Stromal cell of bone marrow (primary cell): ENCODE measurements around the gene MICAL3.

Experiments used
- DNase-seq: peaks from one replicate; pipeline ENCODE4 v3.0.0-alpha.2; 2012; ENCODE audit warnings: low read depth

MICAL3 gene

GRCh38 chr22:17972385-17973191, 51.8 kb downstream of the MICAL3 start:
- peak; percentile 47 for DNase-seq

DNA sequence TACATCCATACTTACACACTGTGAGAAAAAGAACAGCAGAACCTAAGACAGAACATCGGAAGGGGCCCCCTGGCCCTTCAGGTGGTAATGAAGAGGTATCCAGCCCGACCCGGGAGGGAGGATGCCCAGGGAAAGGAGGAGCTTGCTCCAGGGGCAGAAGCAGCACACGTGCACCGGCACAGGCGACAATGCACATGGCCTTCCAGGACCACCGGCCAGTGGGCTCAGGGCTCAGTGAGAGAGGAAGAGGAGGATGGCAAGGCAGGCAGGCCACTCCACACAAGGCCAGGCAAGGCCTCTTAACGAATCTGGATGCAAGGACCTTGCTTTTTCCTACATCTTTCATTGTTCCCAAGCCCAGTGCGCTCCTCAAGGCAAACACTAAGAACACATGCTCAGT, 52.6 kb downstream of the MICAL3 start:
- no peak for DNase-seq

GRCh38 chr22:17970201-17970708, 54.1 kb downstream of the MICAL3 start:
- DNase-seq = no peak

DNA sequence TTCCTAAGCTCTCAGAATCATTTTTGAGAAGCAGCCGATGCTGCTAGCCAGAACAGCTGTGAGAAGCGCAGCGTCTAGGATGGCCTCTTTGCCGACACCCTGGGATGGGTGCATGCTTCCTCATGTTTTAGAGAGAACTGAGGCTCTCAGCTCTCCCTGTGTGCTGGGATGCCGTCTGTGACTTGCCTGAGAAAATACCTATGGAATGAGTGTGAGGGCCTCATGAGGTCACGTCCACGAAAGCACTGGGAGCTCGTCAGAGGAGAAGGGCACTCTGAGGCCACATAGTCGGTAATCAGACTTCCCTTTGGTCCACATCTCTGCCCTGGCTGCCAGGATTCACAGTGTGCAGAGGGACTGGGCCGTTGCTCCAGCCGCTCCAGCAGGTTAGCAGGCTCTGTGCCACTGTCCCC, 54.7 kb downstream of the MICAL3 start:
- peak; percentile 71 for DNase-seq

GRCh38 chr22:17968126-17968525, 56.2 kb downstream of the MICAL3 start:
- no peak for DNase-seq

DNA sequence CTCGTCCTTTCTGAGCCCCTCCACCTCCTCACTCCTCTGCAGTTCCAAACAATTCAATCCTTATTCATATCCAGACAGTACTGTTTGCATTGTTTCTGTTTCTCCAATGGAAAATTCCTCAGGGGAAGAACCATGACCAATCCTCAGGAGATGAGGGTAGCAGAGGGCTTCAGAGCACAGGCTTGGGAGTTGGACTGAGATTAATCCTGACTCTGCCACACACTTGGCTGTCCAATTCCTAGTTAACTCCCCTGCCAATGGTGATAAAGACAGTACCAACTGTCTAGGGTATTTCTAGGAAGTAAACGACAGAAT, 58.0 kb downstream of the MICAL3 start:
- DNase-seq = no peak

- DNase-seq = no peak
Observed at GRCh38 chr22:17965538-17966402, 58.6 kb downstream of the MICAL3 start.

- no peak for DNase-seq
Observed at GRCh38 chr22:17964643-17965042, 59.7 kb downstream of the MICAL3 start.

DNA sequence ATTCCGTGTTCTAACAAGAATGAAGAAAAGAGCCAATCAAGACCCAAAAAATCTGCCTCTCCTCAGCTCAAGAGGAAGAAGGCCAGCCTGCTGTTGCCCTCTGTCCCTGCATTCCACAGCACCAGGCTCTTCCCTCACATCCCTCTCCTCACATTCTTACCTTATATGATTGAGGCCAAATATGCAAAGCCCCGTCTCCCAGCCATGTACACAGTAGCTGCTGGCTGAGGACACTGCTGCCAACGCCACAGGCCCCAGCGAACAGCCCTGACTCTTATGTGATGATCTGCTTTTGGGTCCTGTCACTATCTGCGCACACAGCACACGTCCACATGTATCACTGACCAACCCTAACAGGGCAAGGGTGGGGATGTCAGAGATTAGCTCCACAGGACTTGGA, 60.2 kb downstream of the MICAL3 start:
- DNase-seq = no peak

DNA sequence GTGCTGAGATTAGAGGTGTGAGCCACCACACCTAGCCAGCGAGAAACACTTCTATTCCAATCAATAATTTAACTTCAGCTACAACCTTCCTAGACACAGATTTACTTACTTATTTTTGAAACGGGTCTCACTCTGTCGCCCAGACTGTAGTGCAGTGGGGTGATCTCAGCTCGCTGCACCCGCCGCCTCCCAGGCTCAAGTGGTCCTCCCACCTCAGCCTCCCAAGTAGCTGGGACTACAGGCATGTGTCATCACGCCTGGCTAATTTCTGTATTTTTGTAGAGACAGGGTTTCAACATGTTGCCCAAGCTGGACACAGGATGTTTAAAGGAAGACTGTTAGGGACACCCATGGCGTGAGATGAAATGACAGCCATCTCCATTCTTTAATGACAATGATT, 61.3 kb downstream of the MICAL3 start:
- DNase-seq = no peak

GRCh38 chr22:17962168-17962567, 62.2 kb downstream of the MICAL3 start:
- DNase-seq = no peak

DNA sequence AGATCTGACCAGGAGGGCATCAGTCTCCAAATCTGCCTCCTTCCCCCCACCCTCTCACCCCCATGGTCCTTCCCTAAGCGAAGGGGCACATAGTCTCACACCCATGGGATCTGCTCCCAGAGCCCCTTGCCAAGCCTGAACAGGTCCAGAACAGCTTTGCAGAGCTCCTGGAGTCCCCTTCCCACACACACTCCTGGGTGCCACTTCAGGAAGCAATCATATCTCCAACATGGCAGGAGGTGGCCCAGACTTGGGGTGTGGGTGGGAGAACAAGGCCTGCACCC, 63.0 kb downstream of the MICAL3 start:
- no peak for DNase-seq

DNA sequence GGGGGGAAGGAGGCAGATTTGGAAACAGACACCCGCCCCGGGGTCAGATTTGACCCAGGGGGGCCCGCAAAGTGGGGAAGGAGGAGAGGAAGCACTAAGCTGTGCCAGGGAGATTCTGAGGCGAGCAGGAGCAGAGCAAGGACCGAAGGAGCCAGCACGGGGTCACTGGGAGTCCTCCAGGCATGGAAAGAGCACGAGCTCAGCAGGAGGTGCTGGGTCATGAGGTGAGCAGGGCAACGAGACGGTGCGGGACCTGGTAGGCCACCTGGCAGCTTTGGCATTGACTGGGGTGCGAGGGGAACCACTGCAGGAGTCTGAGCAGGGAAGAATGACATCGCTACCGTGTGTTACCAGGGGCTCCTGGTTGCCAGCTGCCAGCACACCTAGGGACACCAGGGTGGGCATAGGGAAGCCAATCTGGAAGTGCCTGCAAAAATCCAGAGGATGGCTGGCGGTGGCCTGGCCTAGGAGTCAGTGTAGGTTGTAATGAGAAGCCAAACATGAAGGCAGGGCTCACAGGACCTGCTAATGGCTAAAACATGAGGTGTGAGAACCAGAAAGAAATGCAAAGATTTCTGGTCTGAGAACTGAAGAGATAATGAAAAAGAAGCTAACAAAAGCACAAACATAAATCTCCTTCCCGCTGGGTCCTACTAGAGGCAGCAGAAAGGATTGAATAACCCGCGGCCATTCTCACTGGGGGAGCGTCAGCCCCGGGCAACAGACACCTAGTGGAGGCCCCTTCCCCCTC, 63.5 kb downstream of the MICAL3 start:
- DNase-seq = no peak

- no peak for DNase-seq
Observed at GRCh38 chr22:17960011-17960410, 64.3 kb downstream of the MICAL3 start.

- no peak for DNase-seq
Observed at GRCh38 chr22:17958166-17958565, 66.2 kb downstream of the MICAL3 start.

- DNase-seq = no peak
Observed at GRCh38 chr22:17957693-17958092, 66.7 kb downstream of the MICAL3 start.

GRCh38 chr22:17957204-17957603, 67.2 kb downstream of the MICAL3 start:
- no peak for DNase-seq

DNA sequence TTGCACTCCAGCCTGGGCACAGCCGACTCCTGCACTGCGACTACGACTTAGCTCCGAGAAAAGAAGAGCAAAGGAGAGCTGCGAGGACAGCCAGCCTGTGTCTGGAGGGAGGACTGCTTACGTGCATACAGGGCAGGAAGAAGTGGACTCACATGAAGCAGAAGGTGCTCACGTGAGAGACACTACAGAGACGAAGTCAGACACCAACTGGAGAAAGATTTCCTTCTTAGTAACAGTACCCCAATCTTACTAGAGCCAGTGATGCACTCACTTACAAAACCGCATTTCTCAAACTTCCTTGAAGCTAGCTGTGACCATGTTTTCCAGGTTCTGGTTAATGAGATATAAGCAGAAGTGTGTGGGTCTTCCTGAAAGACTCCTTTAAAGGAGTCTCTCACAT, 67.7 kb downstream of the MICAL3 start:
- DNase-seq = no peak

GRCh38 chr22:17955590-17956379, 68.6 kb downstream of the MICAL3 start:
- no peak for DNase-seq

DNA sequence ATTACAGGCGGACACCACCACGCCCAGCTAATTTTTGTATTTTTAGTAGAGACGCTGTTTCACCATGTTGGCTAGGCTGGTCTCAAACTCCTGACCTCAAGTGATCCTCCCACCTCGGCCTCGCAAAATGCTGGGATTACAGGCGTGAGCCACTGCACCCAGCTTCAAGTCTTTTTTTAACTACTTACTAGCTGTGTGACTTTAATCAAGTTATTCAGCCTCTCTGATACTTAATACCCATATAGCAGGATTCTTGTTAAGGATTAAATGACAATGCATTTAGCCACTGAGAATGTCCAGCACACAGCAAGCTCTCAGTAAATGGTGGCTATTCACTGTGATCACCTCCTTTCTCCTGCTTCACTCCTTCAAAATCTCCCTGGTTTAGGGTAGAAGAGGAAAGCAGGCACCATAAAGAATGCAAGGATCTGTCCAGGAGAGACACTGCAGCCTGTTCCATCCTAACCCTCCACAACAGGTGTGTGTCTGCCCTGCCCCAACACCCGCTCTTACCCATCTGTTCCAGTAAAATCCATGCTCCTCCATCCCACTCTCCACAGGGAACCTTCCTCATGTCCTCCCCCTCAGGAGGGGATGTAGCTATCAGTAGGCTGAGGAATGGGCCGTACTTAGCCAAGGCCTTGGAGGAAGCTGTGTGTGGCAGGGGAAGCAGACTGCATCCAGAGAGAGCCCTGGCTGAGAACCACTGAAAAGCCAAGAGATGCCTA, 69.3 kb downstream of the MICAL3 start:
- DNase-seq = no peak

GRCh38 chr22:17954200-17954859, 70.0 kb downstream of the MICAL3 start:
- DNase-seq = no peak
